Adrenal gland (tissue), 12 donors: ENCODE data around the gene RNF220. TPM values are rescaled to one million over a fixed set of nuclear protein-coding genes. Genes with fewer than 3 reads are reported as not detected.

Source experiments
- DNase-seq, 7 donors: peaks; one replicate each; pipeline ENCODE4 v3.0.0-alpha.2; 2019 to 2020
- H3K27ac ChIP-seq, 5 donors: fragments of 200-600 bp; sonication (generic) in 4 of 5; 1 replicate in 3 of 5; 2 replicates in 2 of 5; pipeline versions ENCODE4 v1.5.1 to v1.8.0; 2016 to 2020; ENCODE audit warnings: mild to moderate bottlenecking in 1 of 5
- H3K27me3 ChIP-seq: fragments of 200-600 bp; 2 replicates; pipeline ENCODE4 v1.8.0; 2021
- H3K36me3 ChIP-seq, 2 donors: fragments of 200-600 bp; replicated peaks in 1 of 2; 1 replicate in 1 of 2; 2 replicates in 1 of 2; pipeline versions ENCODE4 v1.5.1 to v1.8.0; 2018 to 2022
- H3K4me1 ChIP-seq, 2 donors: fragments of 200-600 bp; replicated peaks in 1 of 2; 1 replicate in 1 of 2; 2 replicates in 1 of 2; pipeline versions ENCODE4 v1.5.1 to v1.8.0; 2018 to 2021
- H3K4me3 ChIP-seq, 4 donors: fragments of 200-600 bp; sonication (generic) in 3 of 4; one replicate each; pipeline ENCODE4 v1.5.1; 2016 to 2018
- H3K9me3 ChIP-seq, 3 donors: fragments of 200-600 bp; sonication (generic) in 1 of 3; replicated peaks in 1 of 3; 1 replicate in 2 of 3; 2 replicates in 1 of 3; pipeline versions ENCODE4 v1.5.1 to v1.8.0; 2016 to 2021
- CTCF ChIP-seq, 6 experiments: fragments of 450-650 bp in 4 of 6; fragments of 200-600 bp in 2 of 6; sonication (generic) in 1 of 6; IDR thresholded peaks; 1 replicate in 5 of 6; 2 replicates in 1 of 6; pipeline versions ENCODE4 v1.5.1 to v1.8.0; 2016 to 2021; ENCODE audit warnings: antibody characterized with exemption in 6 of 6, mild to moderate bottlenecking in 2 of 6, moderate library complexity in 1 of 6
- POLR2A ChIP-seq, 2 donors: fragments of 450-650 bp; IDR thresholded peaks; one replicate each; pipeline ENCODE4 v1.6.1; 2017; ENCODE audit warnings: antibody characterized with exemption in 2 of 2, mild to moderate bottlenecking in 2 of 2, moderate library complexity in 1 of 2
- WGBS, 4 donors: extraction: QIAGEN DNeasy Blood & Tissue Kit in 2 of 4; methylation state at CpG; one replicate each; pipeline versions ENCODE4 v1.1.5 to v1.1.7; 2013 to 2017; 5-methylcytosine and 5-hydroxymethylcytosine counted together
- intact Hi-C, 2 donors: fragments of 100-400 bp; cut with DNase I; formaldehyde crosslinking; loops; one replicate each; pipeline versions ENCODE4 v1.14.1 to v1.15.0; 2022 to 2023
- polyA plus RNA-seq, 3 donors: library from polyadenylated mRNA; stranded (reverse); fragments of 200-250 nt in 2 of 3; fragments of 350-450 nt in 1 of 3; fragmentation: Illumina TruSeq in 1 of 3; extraction: RNeasy Lipid Tissue Mini Kit (QIAGEN cat#74804) in 1 of 3; gene quantifications; one replicate each; pipeline ENCODE4 v1.2.3, GENCODE V29; 2013 to 2014
- total RNA-seq, 9 donors: library from RNA; depleted of rRNA in 4 of 9; stranded (reverse); fragments of >200 nt in 4 of 9; fragments of 120-200 nt in 1 of 9; fragmentation: NEBNext Ultra II Directional in 1 of 9; extraction: Animal tissue kit (Norgen Biotek cat#: 25700) in 1 of 9; gene quantifications; one replicate each; pipeline versions ENCODE4 v1.1.0 to v1.2.4, GENCODE V29; 2013 to 2023
- donor health status: healthy with polysubstance abuse.
- donor health status: Bipolar disorder and iron deficiency.
- donor health status: DM: yes; HTN: yes; CAD: no.
- donor health status: DM: no; HTN: no; CAD: no.
- donor health status: DM: no; HTN: no; CAD: no.
- donor health status: DM: yes; HTN: yes; CAD: no.

RNF220 gene
- total and polyA plus RNA-seq, 12 donors = 36.3 to 150 (median 66.5) TPM

- Histone ChIP-seq H3K9me3 (no peaks in the 10 kb centered on the region), H3K4me3 (no peak overlapping the region), H3K27me3 (no peaks in the 10 kb centered on the region), H3K4me1 (no peaks in the 10 kb centered on the region), H3K27ac (no peak overlapping the region), H3K36me3 (no peaks in the 10 kb centered on the region)
- no peak for DNase-seq
- intact Hi-C loops = loop anchor here (2.0 to 5.0 kb wide), 2 partner anchors 42 to 43 kb away; no protein-coding TSS in a partner anchor
- TF ChIP-seq POLR2A (IDR thresholded peaks at IDR 0.05) (no peak), CTCF (IDR thresholded peaks at IDR 0.05) (peak in 2 of 6 experiments; percentile 7 to 24)
- 74 to 80% (median 80%) methylated on average over 19 to 25 of the region's 25 CpGs for WGBS, 4 donors
Observed at GRCh38 chr1:44609768-44610526, 204.9 kb downstream of the RNF220 start.

GRCh38 chr1:44610527-44611148, 205.6 kb downstream of the RNF220 start:
- no peak overlapping the region for H3K27ac ChIP-seq
- no peak for DNase-seq
- no peak overlapping the region for H3K4me3 ChIP-seq
- TF ChIP-seq CTCF (IDR thresholded peaks at IDR 0.05) (no peak), POLR2A (IDR thresholded peaks at IDR 0.05) (no peak)
- H3K4me1 ChIP-seq = no peaks in the 10 kb centered on the region
- no peaks in the 10 kb centered on the region for H3K27me3 ChIP-seq
- WGBS, 4 donors = 63 to 75% (median 67%) methylated on average over 8 to 12 of the region's 12 CpGs
- intact Hi-C loops = loop anchor here in 1 of 2 donors (5.0 kb wide), 1 partner anchor 42 kb away; no protein-coding TSS in a partner anchor
- no peaks in the 10 kb centered on the region for H3K36me3 ChIP-seq
- no peaks in the 10 kb centered on the region for H3K9me3 ChIP-seq

- no peak for TF ChIP-seq POLR2A (IDR thresholded peaks at IDR 0.05)
- TF ChIP-seq CTCF (IDR thresholded peaks at IDR 0.05) = no peak
- intact Hi-C loops = loop anchor here in 1 of 2 donors (5.0 kb wide), 1 partner anchor 41 kb away; no protein-coding TSS in a partner anchor
- Histone ChIP-seq H3K4me1 (no peaks in the 10 kb centered on the region), H3K36me3 (no peaks in the 10 kb centered on the region), H3K4me3 (no peak overlapping the region), H3K27ac (no peak overlapping the region), H3K9me3 (no peaks in the 10 kb centered on the region), H3K27me3 (no peaks in the 10 kb centered on the region)
- WGBS, 4 donors = 72 to 84% (median 78%) methylated on average over 5 of the region's 5 CpGs
- DNase-seq = no peak
Observed at GRCh38 chr1:44611419-44611818, 206.4 kb downstream of the RNF220 start.

- intact Hi-C loops = loop anchor here in 1 of 2 donors (5.0 kb wide), 1 partner anchor 40 kb away; no protein-coding TSS in a partner anchor
- whole genome bisulfite sequencing, 4 donors = 59 to 72% (median 65%) methylated on average over 4 of the region's 4 CpGs
- Histone ChIP-seq H3K4me1 (peaks cover under 1 to 2% of the 10 kb centered on the region in 2 donors), H3K9me3 (no peaks in the 10 kb centered on the region), H3K36me3 (no peaks in the 10 kb centered on the region), H3K4me3 (no peak overlapping the region), H3K27me3 (no peaks in the 10 kb centered on the region), H3K27ac (no peak overlapping the region)
- DNase-seq = no peak
- TF ChIP-seq CTCF (IDR thresholded peaks at IDR 0.05) (no peak), POLR2A (IDR thresholded peaks at IDR 0.05) (no peak)
Observed at GRCh38 chr1:44611866-44612265, 206.8 kb downstream of the RNF220 start.
